Iris pigment epithelial cell (primary cell): ENCODE measurements around the gene TET2.

ENCODE experiments used
- DNase-seq: peaks from one replicate; pipeline ENCODE4 v3.0.0-alpha.2; 2011; ENCODE audit warnings: low read depth

Gene TET2

DNA sequence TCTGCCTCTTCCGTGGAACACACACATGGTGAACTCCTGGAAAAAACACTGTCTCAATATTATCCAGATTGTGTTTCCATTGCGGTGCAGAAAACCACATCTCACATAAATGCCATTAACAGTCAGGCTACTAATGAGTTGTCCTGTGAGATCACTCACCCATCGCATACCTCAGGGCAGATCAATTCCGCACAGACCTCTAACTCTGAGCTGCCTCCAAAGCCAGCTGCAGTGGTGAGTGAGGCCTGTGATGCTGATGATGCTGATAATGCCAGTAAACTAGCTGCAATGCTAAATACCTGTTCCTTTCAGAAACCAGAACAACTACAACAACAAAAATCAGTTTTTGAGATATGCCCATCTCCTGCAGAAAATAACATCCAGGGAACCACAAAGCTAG, 87.9 kb downstream of the TET2 start:
- no peak for DNase-seq

DNA sequence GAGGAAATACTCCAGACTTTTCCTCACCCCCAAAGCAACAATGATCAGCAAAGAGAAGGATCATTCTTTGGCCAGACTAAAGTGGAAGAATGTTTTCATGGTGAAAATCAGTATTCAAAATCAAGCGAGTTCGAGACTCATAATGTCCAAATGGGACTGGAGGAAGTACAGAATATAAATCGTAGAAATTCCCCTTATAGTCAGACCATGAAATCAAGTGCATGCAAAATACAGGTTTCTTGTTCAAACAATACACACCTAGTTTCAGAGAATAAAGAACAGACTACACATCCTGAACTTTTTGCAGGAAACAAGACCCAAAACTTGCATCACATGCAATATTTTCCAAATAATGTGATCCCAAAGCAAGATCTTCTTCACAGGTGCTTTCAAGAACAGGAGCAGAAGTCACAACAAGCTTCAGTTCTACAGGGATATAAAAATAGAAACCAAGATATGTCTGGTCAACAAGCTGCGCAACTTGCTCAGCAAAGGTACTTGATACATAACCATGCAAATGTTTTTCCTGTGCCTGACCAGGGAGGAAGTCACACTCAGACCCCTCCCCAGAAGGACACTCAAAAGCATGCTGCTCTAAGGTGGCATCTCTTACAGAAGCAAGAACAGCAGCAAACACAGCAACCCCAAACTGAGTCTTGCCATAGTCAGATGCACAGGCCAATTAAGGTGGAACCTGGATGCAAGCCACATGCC, 89.7 kb downstream of the TET2 start:
- DNase-seq = no peak

DNA sequence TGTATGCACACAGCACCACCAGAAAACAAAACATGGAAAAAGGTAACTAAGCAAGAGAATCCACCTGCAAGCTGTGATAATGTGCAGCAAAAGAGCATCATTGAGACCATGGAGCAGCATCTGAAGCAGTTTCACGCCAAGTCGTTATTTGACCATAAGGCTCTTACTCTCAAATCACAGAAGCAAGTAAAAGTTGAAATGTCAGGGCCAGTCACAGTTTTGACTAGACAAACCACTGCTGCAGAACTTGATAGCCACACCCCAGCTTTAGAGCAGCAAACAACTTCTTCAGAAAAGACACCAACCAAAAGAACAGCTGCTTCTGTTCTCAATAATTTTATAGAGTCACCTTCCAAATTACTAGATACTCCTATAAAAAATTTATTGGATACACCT, 90.2 kb downstream of the TET2 start:
- no peak for DNase-seq

DNA sequence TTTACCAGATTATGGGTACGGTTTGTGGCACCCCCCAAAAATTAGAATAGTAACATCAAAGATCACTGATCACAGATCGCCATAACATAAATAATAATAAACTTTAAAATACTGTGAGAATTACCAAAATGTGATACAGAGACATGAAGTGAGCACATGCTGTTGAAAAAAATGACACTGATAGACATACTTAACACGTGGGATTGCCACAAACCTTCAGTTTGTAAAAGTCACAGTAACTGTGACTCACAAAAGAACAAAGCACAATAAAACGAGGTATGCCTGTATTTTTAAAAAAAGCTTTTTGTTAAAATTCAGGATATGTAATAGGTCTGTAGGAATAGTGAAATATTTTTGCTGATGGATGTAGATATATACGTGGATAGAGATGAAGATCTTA, 93.4 kb downstream of the TET2 start:
- no peak for DNase-seq

DNA sequence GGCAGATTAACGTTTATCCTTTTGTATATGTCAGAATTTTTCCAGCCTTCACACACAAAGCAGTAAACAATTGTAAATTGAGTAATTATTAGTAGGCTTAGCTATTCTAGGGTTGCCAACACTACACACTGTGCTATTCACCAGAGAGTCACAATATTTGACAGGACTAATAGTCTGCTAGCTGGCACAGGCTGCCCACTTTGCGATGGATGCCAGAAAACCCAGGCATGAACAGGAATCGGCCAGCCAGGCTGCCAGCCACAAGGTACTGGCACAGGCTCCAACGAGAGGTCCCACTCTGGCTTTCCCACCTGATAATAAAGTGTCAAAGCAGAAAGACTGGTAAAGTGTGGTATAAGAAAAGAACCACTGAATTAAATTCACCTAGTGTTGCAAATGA, 94.8 kb downstream of the TET2 start:
- DNase-seq = no peak

DNA sequence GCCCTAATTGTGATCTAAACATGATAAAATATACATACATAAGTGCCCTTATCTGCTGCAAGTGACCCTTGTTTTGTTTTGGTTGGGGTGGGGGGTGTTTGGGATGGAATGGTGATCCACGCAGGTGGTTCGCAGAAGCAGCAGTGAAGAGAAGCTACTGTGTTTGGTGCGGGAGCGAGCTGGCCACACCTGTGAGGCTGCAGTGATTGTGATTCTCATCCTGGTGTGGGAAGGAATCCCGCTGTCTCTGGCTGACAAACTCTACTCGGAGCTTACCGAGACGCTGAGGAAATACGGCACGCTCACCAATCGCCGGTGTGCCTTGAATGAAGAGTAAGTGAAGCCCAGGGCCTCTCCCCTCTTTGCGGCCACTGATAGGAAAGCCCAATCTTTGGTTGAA, 96.8 kb downstream of the TET2 start:
- no peak for DNase-seq

DNA sequence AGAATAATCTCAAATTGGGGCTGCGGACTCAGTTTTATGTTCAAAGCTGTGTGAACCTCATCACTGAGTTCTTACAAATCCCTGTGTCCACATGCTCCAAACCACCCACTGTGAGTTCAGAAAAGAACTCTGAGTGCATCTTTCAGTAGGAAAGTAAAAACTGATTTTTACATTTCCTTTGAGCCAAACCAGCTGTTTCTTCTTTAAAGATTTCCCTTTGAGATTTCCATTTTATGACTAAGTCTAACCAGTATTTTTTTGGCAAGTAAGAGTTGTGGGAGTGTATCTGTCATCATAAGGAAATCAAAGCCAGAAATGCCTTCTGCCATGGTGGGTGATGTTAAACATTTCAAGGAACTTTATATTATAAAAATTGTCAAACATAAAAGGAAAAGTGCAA, 100.0 kb downstream of the TET2 start:
- peak; percentile 38 for DNase-seq

DNA sequence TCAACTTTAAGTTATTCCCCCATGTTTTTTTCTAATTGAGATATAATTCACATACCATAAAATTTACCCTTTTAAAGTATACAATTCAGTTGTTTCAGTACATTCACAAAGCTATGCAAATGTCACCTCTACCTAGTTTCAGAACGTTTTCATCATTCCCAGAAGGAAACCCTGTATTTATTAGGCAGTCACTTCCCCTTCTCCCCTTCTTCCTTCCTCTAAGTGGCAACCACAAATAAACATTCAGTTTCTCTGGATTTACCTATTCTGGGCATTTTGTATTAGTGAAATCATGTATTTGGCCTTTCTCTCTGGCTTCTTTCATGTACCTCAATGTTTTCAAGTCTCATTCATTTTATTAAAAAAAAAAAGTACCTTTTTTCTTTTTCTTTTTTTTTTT, 101.9 kb downstream of the TET2 start:
- no peak for DNase-seq

DNA sequence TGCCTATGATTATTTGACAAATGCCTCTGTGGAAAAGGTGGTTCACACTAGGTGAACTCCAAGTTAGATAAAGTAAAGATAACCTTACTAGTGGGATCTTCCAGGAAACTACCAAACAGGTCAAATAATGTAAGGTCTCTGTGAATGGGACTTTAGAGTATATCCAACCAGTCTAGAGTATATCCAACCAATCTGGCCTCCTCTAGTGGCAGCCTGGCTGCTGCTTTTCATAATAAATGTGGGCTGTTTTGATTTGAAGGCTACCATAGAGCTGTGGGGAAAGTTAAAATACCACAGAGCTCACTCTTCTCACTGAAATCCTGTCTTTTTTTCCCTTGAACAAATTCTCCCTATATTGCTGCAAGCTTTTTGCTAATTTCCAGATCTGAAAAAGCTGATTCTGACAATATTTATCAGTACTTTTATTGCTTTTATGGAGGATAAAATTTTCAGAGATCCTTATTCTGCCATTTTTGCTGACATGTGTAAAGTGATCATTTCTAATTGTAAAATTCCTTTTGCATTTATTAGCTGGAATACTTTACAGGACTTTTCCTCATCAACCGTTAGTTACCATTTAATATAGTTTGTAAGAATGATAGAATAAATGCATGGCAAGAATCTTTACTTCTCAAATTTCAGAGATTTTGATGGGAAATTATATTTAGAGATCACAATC, 111.3 kb downstream of the TET2 start:
- no peak for DNase-seq

DNA sequence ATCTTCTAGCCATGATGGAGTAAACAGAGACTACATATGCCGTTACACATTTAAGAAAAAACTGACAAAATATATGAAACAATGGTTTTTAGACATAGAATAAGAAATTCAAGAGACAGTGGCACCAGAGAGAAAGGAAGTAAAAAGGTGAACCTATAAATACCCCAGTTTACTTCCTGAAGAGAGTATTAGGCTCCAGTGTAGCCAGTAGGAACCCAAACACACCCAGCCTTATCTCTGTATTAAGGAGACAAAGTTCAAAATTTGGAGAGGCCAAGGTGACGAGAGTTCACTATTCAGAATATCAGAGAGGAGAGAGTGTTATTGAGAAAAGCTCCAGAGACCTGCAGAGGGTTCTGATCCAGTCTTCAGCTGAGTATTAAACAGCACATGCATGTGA, 119.0 kb downstream of the TET2 start:
- DNase-seq = no peak

DNA sequence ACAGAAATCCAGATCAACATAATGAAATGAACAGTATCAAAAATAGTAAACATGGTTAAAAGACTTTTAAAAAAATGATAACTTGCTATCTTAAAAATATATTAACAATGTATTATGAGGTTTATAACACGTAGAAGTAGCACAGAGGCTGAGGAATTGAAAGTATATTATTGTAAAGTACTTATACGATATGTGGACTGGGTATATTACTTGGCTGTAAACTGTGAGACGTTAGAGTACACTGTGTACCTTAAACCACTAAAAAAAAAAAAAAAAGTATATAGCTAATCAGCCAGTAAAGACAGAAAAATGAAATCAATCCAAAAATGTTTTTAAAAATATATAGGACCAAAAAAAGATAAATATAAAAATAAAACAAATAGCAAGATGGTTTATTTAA, 120.6 kb downstream of the TET2 start:
- no peak for DNase-seq

DNA sequence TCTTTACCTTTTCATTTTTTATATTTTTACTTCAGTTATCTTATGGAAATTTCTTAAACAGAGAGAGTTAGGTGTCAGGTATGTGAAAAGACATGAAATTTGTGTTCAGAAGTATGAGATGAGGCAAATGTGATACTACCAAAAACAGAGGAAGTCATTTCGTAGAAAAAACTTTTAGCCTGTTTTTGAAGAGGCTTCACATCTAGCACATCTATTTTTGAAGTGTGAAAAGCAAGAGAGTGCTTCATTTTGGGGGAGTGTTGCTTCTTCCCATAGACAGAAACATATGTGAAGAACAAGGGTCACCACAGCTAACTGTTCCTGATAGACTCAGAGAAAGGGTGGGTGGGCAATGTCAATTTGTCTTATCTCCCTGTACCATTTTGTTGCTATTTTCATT, 125.3 kb downstream of the TET2 start:
- DNase-seq = no peak

DNA sequence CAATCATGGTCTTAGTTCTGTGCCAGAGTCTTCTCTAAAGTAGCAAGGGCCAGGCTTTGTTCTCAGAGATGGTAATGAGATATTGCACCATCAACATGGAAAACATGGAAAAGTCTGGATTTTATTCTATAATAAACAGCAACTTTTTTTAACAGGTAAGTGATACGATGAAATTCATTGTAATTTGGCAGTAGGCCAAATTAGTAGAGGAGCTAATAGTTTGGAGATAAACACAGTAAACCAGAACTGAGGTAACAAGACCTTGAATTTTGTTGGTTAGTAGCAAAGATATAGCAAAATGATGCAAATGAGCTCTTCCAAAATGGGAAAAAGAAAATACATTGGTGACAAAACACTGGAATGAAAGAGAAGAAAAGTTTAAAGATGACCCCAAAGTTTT, 126.6 kb downstream of the TET2 start:
- no peak for DNase-seq

DNA sequence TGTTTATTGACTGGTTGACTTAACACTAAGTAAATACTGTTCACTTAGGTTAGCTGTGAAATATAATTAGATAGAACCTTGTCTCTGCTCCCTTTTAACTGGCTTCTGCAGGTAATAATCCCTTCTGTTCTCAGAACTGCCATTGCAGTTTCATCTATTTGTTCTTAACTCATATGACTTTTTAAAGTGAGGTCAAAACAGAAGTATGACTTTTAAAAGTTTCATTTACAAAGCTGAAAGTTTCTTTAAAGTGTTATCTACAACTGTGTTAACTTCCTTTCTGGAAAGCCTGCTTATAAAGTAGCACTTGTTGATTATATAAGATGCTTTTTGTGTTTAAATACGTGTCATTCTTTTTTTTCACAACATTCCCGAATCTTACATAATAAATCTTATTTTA, 127.4 kb downstream of the TET2 start:
- DNase-seq = no peak

DNA sequence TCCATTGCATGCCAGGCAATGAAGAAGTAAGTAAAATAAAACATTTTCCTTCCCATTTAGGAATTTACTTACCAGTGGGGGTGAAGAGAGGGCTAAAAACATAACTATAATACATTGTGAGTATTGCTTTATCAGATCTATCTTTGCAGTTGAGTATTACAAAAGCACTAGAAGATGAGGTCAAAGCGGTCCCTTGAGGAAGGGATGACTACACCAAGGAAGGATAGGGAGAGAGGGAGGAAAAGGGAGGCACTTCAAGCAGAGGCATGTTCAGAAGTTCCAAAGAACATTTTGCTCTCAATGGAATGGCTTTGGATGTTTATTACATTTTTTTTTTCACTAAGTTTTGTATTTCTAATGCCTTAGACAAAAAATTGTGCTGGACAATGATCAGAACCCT, 127.8 kb downstream of the TET2 start:
- no peak for DNase-seq

DNA sequence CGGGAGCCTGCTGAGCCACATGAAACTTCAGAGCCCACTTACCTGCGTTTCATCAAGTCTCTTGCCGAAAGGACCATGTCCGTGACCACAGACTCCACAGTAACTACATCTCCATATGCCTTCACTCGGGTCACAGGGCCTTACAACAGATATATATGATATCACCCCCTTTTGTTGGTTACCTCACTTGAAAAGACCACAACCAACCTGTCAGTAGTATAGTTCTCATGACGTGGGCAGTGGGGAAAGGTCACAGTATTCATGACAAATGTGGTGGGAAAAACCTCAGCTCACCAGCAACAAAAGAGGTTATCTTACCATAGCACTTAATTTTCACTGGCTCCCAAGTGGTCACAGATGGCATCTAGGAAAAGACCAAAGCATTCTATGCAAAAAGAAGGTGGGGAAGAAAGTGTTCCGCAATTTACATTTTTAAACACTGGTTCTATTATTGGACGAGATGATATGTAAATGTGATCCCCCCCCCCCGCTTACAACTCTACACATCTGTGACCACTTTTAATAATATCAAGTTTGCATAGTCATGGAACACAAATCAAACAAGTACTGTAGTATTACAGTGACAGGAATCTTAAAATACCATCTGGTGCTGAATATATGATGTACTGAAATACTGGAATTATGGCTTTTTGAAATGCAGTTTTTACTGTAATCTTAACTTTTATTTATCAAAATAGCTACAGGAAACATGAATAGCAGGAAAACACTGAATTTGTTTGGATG, 129.9 kb downstream of the TET2 start:
- DNase-seq = no peak

DNA sequence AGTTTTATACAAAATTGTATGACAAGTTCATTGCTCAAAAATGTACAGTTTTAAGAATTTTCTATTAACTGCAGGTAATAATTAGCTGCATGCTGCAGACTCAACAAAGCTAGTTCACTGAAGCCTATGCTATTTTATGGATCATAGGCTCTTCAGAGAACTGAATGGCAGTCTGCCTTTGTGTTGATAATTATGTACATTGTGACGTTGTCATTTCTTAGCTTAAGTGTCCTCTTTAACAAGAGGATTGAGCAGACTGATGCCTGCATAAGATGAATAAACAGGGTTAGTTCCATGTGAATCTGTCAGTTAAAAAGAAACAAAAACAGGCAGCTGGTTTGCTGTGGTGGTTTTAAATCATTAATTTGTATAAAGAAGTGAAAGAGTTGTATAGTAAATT, 131.0 kb downstream of the TET2 start:
- DNase-seq = no peak

DNA sequence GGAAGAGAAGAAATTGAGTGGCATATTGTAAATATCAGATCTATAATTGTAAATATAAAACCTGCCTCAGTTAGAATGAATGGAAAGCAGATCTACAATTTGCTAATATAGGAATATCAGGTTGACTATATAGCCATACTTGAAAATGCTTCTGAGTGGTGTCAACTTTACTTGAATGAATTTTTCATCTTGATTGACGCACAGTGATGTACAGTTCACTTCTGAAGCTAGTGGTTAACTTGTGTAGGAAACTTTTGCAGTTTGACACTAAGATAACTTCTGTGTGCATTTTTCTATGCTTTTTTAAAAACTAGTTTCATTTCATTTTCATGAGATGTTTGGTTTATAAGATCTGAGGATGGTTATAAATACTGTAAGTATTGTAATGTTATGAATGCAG, 132.6 kb downstream of the TET2 start:
- DNase-seq = no peak

DNA sequence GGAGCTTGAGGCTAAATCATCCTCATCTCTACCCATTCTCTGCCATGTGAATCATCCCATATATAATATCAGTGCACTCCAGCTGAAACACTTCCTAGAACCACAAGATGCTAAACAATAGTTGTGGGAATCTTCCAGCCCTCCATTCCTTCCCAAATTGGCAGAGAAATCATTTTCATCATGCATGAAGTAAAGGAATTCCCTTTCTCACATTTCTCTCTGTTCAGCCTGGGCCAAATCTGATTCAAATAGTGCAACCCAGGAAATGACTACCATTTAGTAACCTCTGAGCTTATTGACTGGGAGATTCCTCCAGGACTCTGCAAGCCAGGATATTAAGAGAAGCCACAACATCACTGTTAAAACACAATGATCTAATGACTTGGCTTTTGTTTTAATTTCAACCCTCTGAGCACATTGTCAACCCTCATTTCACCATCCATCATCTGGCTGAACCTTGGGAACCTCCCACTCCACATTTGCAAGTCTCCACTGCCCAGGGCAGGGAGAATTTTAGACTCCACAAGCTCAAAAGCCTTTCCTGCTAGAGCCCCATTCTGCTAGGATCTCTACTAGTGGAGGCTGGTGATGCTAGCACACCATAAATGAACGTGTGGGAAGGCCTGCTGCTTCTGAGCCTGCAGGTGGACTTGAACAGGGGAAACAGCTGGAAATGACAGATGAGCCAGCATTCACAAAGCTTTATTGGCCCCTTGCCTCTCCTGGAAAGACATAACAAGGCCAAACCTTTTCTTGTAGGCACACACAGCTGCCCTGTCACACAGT, 133.9 kb downstream of the TET2 start:
- DNase-seq = peak; percentile 76

DNA sequence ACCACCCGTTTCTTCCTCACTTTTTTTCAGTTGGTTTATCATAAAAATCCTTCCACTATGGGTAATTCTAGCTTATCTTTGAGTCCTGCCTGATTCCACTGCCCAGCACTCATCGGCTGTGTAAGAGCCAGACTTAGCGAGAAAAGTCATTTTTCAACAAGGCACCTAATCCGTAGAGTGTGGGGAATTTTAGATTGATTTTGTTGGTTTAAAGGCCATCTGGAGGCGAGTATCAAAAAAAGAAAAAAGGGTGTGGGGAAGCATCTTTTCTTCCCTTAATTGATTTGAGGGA, 134.4 kb downstream of the TET2 start:
- DNase-seq = no peak

DNA sequence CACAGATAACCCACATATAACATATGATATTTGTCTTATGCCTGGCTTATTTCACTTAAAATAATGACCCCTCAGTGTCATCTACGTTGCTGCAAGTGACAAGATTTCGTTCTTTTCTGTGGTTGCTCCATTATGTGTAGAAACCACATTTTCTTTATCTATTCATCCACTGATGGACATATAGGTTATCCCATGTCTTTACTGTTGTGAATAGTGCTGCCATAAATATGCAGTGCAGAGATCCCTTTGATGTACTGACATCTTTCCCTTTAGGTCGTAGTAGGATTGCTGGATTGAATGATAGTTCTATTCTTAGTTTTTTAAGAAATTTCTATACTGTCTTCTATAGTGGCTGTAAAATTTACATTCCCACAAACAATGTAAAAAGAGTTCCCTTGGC, 135.8 kb downstream of the TET2 start:
- no peak for DNase-seq

DNA sequence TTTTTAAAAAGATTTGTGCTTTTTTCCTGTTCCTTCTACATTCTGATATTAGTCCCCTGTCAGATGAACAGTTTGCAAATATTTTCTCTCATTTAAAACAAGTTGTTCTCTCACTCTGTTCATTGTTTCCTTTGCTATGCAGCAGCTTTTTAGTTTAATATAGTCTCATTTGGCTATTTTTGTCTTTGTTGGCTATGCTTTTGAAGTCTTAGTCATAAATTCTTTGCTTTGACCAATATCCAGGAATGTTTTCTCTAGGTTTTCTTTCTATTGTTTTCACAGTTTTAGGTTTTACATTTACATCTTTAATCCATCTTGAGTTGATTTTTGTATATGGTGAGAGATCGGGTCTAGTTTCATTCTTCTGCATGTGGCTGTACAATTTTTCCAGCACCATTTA, 136.8 kb downstream of the TET2 start:
- peak; percentile 10 for DNase-seq

DNA sequence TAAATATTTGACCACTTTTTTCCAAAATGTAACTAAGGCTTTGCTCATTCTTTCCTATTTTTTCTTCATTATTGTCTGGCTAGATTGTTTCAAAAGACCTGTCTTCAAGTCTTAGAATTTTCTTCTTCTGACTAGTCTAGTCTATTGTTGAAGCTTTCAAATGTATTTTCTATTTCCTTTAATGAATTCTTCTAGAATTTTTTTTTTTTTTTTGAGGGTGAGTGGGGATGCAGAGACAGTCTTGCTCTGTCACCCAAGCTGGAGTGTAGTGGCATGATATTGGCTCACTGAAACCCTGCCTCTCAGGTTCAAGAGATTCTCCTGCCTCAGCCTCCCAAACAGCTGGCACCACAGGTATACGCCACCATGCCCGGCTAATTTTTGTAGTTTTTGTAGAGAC, 141.4 kb downstream of the TET2 start:
- no peak for DNase-seq
